Measurements from ENCODE around the gene HMGXB3.
"Not testable (repeated sequence)": the region's sequence is repeated elsewhere in the genome, so short reads cannot be mapped to it uniquely, and the experiment has no call there.

DNA sequence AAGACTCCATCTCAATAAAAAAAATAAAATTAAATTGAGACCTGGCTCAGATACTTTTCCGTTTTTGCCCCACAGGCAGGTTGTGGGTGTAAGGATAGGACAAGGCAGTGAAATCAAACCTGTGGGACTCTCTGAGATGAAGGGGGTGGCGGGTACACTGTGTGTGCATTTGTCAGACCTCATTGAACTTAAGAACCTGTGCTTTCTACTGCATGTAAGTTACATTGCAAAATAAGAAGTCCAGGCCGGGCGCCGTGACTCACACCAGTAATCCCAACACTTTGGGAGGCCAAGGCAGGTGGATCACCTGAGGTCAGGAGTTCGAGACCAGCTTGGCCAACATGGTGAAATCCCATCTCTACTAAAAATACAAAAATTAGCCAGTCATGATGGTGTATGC is 84.2 kb downstream of the HMGXB3 start:
- TF ChIP-seq CTCF (IDR thresholded peaks at IDR 0.05; ENCODE audit: insufficient read depth, low read length); SPI1 (IDR thresholded peaks at IDR 0.05; ENCODE audit: borderline replicate concordance, low read depth); REST (IDR thresholded peaks at IDR 0.05; ENCODE audit: insufficient replicate concordance, low read depth): not testable (repeated sequence)

All from HL-60 (cell line).